ENCODE data around the gene CES2.

Gene CES2

GRCh38 chr16:66935314-66936011 lies at the start of gene CES2:
TSS of gene CES2 (plus strand) at chr16:66935516. CDS start at chr16:66935636, 120 bp downstream.
- H3K36me3 Mint-ChIP-seq (ENCODE audit: insufficient read depth): peaks cover 23% of the 10 kb centered on the region
- no peak for DNase-seq (ENCODE audit: low spot score in 2 of 2)
- no peak for ATAC-seq (replicated peaks; ENCODE audit: extremely low read depth, poor library complexity, severe bottlenecking)

GRCh38 chr16:66886321-66886720 lies 49.0 kb upstream of the CES2 start:
- no peaks in the 10 kb centered on the region for H3K9me3 Mint-ChIP-seq
- no peak for ATAC-seq (replicated peaks; ENCODE audit: extremely low read depth, poor library complexity, severe bottlenecking)
- H3K27ac Mint-ChIP-seq (ENCODE audit: low read depth): no peak overlapping the region
- no peak overlapping the region for H3K4me3 Mint-ChIP-seq
- H3K36me3 Mint-ChIP-seq (ENCODE audit: insufficient read depth): peaks cover 35% of the 10 kb centered on the region
- H3K27me3 Mint-ChIP-seq: no peaks in the 10 kb centered on the region
- no peak for DNase-seq (ENCODE audit: low spot score in 2 of 2)
- peaks cover 15% of the 10 kb centered on the region for H3K4me1 Mint-ChIP-seq

More at GRCh38 chr16:66935314-66936011, at the start of gene CES2:
- Mint-ChIP-seq H3K27me3 (no peaks in the 10 kb centered on the region), H3K9me3 (no peaks in the 10 kb centered on the region), H3K4me3 (peak within 1 kb of the TSS; percentile 99), H3K4me1 (peaks cover 63% of the 10 kb centered on the region), H3K27ac (ENCODE audit: low read depth) (peak within 1 kb of the TSS; percentile 99)

GRCh38 chr16:66886914-66887313 lies 48.4 kb upstream of the CES2 start:
- no peak for ATAC-seq (replicated peaks; ENCODE audit: extremely low read depth, poor library complexity, severe bottlenecking)
- Mint-ChIP-seq H3K27ac (ENCODE audit: low read depth) (no peak overlapping the region), H3K9me3 (no peaks in the 10 kb centered on the region), H3K4me3 (no peak overlapping the region), H3K27me3 (no peaks in the 10 kb centered on the region), H3K4me1 (peaks cover 13% of the 10 kb centered on the region), H3K36me3 (ENCODE audit: insufficient read depth) (peaks cover 34% of the 10 kb centered on the region)
- no peak for DNase-seq (ENCODE audit: low spot score in 2 of 2)

- no peak overlapping the region for H3K4me3 Mint-ChIP-seq
- peaks cover 33% of the 10 kb centered on the region for H3K36me3 Mint-ChIP-seq (ENCODE audit: insufficient read depth)
- no peaks in the 10 kb centered on the region for H3K27me3 Mint-ChIP-seq
- ATAC-seq (replicated peaks; ENCODE audit: extremely low read depth, poor library complexity, severe bottlenecking) (no peak), DNase-seq (ENCODE audit: low spot score in 2 of 2) (no peak)
- H3K9me3 Mint-ChIP-seq: no peaks in the 10 kb centered on the region
- peaks cover 6% of the 10 kb centered on the region for H3K4me1 Mint-ChIP-seq
- no peak overlapping the region for H3K27ac Mint-ChIP-seq (ENCODE audit: low read depth)
Measured at GRCh38 chr16:66888647-66889615, 46.4 kb upstream of the CES2 start.

- H3K9me3 Mint-ChIP-seq: no peaks in the 10 kb centered on the region
- H3K4me1 Mint-ChIP-seq: peaks cover 7% of the 10 kb centered on the region
- ATAC-seq (replicated peaks; ENCODE audit: extremely low read depth, poor library complexity, severe bottlenecking) (no peak), DNase-seq (ENCODE audit: low spot score in 2 of 2) (no peak)
- H3K27me3 Mint-ChIP-seq: no peaks in the 10 kb centered on the region
- no peak overlapping the region for H3K27ac Mint-ChIP-seq (ENCODE audit: low read depth)
- H3K4me3 Mint-ChIP-seq: no peak overlapping the region
- H3K36me3 Mint-ChIP-seq (ENCODE audit: insufficient read depth): peaks cover 29% of the 10 kb centered on the region
Measured at GRCh38 chr16:66889622-66890021, 45.7 kb upstream of the CES2 start.

- H3K27ac Mint-ChIP-seq (ENCODE audit: low read depth): no peak overlapping the region
- no peak for DNase-seq (ENCODE audit: low spot score in 2 of 2)
- no peaks in the 10 kb centered on the region for H3K27me3 Mint-ChIP-seq
- H3K9me3 Mint-ChIP-seq: no peaks in the 10 kb centered on the region
- H3K36me3 Mint-ChIP-seq (ENCODE audit: insufficient read depth): peaks cover 20% of the 10 kb centered on the region
- no peak for ATAC-seq (replicated peaks; ENCODE audit: extremely low read depth, poor library complexity, severe bottlenecking)
- peaks cover 8% of the 10 kb centered on the region for H3K4me1 Mint-ChIP-seq
- H3K4me3 Mint-ChIP-seq: no peak overlapping the region
Measured at GRCh38 chr16:66890799-66891198, 44.5 kb upstream of the CES2 start.

- Mint-ChIP-seq H3K9me3 (no peaks in the 10 kb centered on the region), H3K4me1 (peaks cover 8% of the 10 kb centered on the region), H3K4me3 (no peak overlapping the region), H3K27ac (ENCODE audit: low read depth) (no peak overlapping the region), H3K36me3 (ENCODE audit: insufficient read depth) (peaks cover 16% of the 10 kb centered on the region), H3K27me3 (no peaks in the 10 kb centered on the region)
- ATAC-seq (replicated peaks; ENCODE audit: extremely low read depth, poor library complexity, severe bottlenecking) (no peak), DNase-seq (ENCODE audit: low spot score in 2 of 2) (no peak)
Measured at GRCh38 chr16:66891360-66891759, 44.0 kb upstream of the CES2 start.

- H3K4me3 Mint-ChIP-seq: no peak overlapping the region
- no peaks in the 10 kb centered on the region for H3K9me3 Mint-ChIP-seq
- peaks cover 8% of the 10 kb centered on the region for H3K4me1 Mint-ChIP-seq
- H3K27ac Mint-ChIP-seq (ENCODE audit: low read depth): no peak overlapping the region
- no peak for DNase-seq (ENCODE audit: low spot score in 2 of 2)
- ATAC-seq (replicated peaks; ENCODE audit: extremely low read depth, poor library complexity, severe bottlenecking): no peak
- H3K36me3 Mint-ChIP-seq (ENCODE audit: insufficient read depth): peaks cover 12% of the 10 kb centered on the region
- H3K27me3 Mint-ChIP-seq: no peaks in the 10 kb centered on the region
Measured at GRCh38 chr16:66891797-66892196, 43.5 kb upstream of the CES2 start.

GRCh38 chr16:66894055-66894454 lies 41.3 kb upstream of the CES2 start:
- no peak for ATAC-seq (replicated peaks; ENCODE audit: extremely low read depth, poor library complexity, severe bottlenecking)
- Mint-ChIP-seq H3K27ac (ENCODE audit: low read depth) (peak overlapping the region; percentile 77), H3K27me3 (no peaks in the 10 kb centered on the region), H3K4me3 (no peak overlapping the region), H3K36me3 (ENCODE audit: insufficient read depth) (peaks cover 5% of the 10 kb centered on the region), H3K9me3 (no peaks in the 10 kb centered on the region), H3K4me1 (peaks cover 8% of the 10 kb centered on the region)
- no peak for DNase-seq (ENCODE audit: low spot score in 2 of 2)

GRCh38 chr16:66894948-66895688 lies 40.2 kb upstream of the CES2 start:
- H3K27ac Mint-ChIP-seq (ENCODE audit: low read depth): no peak overlapping the region
- ATAC-seq (replicated peaks; ENCODE audit: extremely low read depth, poor library complexity, severe bottlenecking): peak; percentile 65

GRCh38 chr16:66895689-66895979 lies 39.7 kb upstream of the CES2 start:
- H3K27ac Mint-ChIP-seq (ENCODE audit: low read depth): no peak overlapping the region

More at GRCh38 chr16:66894948-66895688, 40.2 kb upstream of the CES2 start:
- H3K4me3 Mint-ChIP-seq: no peak overlapping the region
- no peaks in the 10 kb centered on the region for H3K9me3 Mint-ChIP-seq
- H3K4me1 Mint-ChIP-seq: peaks cover 8% of the 10 kb centered on the region
- H3K36me3 Mint-ChIP-seq (ENCODE audit: insufficient read depth): peaks cover 5% of the 10 kb centered on the region
- peak in 1 of 2 donors; percentile 23 for DNase-seq (ENCODE audit: low spot score in 2 of 2)
- no peaks in the 10 kb centered on the region for H3K27me3 Mint-ChIP-seq

GRCh38 chr16:66895999-66896398 lies 39.3 kb upstream of the CES2 start:
- Mint-ChIP-seq H3K9me3 (no peaks in the 10 kb centered on the region), H3K4me3 (no peak overlapping the region), H3K4me1 (peaks cover 8% of the 10 kb centered on the region), H3K27ac (ENCODE audit: low read depth) (peak overlapping the region; percentile 50), H3K27me3 (no peaks in the 10 kb centered on the region), H3K36me3 (ENCODE audit: insufficient read depth) (peaks cover 3% of the 10 kb centered on the region)
- ATAC-seq (replicated peaks; ENCODE audit: extremely low read depth, poor library complexity, severe bottlenecking): no peak
- DNase-seq (ENCODE audit: low spot score in 2 of 2): no peak

More at GRCh38 chr16:66895689-66895979, 39.7 kb upstream of the CES2 start:
- Mint-ChIP-seq H3K36me3 (ENCODE audit: insufficient read depth) (peaks cover 5% of the 10 kb centered on the region), H3K4me3 (no peak overlapping the region), H3K4me1 (peaks cover 8% of the 10 kb centered on the region), H3K9me3 (no peaks in the 10 kb centered on the region), H3K27me3 (no peaks in the 10 kb centered on the region)
- DNase-seq (ENCODE audit: low spot score in 2 of 2) (no peak), ATAC-seq (replicated peaks; ENCODE audit: extremely low read depth, poor library complexity, severe bottlenecking) (no peak)
